Measurements from ENCODE around the gene MBLAC1.

GRCh38 chr7:100082978-100083377, 43.8 kb upstream of the MBLAC1 start:
- no peak for TF ChIP-seq ARNT (IDR thresholded peaks at IDR 0.05)
- TF ChIP-seq BHLHE40 (IDR thresholded peaks at IDR 0.05; ENCODE audit: borderline replicate concordance) = no peak
- no peak for TF ChIP-seq FOXM1 (IDR thresholded peaks at IDR 0.05; ENCODE audit: borderline replicate concordance)
- no peak for TF ChIP-seq NFRKB (IDR thresholded peaks at IDR 0.05)

Data from HEK293T (cell line).